PFSK-1 (cell line): ENCODE results near the gene VGLL2.

Experiments
- FOXP2 ChIP-seq: optimal IDR thresholded peaks from 2 replicates; pipeline ENCODE3; 2011; ENCODE audit warnings: borderline replicate concordance, control low read depth, inconsistent platforms; ENCODE audit not compliant: insufficient read depth; ENCODE audit errors: extremely low read length, extremely low read depth
- POLR2AphosphoS5 ChIP-seq: IDR thresholded peaks from 2 replicates; pipeline ENCODE4 v1.6.1; 2012; ENCODE audit warnings: low read depth, mild to moderate bottlenecking, control low read depth, low read length, moderate library complexity
- SIN3A ChIP-seq: IDR thresholded peaks from 2 replicates; pipeline ENCODE4 v1.6.1; 2012; ENCODE audit warnings: mild to moderate bottlenecking, low read length, moderate library complexity, borderline replicate concordance; ENCODE audit not compliant: insufficient read depth
- TAF1 ChIP-seq: IDR thresholded peaks from 2 replicates; pipeline ENCODE4 v1.6.1; 2012; ENCODE audit warnings: low read length, control low read depth, borderline replicate concordance; ENCODE audit not compliant: insufficient read depth
- TF ChIP-seq, protein P1 (sequence below), 2 experiments: IDR thresholded peaks; 2 replicates each; pipeline versions ENCODE4 v1.6.1 to v1.8.0; 2011 to 2012; ENCODE audit warnings: low read depth in 2 of 2, low read length in 2 of 2, control low read depth in 1 of 2, inconsistent platforms in 1 of 2, mild to moderate bottlenecking in 1 of 2, moderate library complexity in 1 of 2; ENCODE audit not compliant: insufficient read depth in 1 of 2

The VGLL2 gene

DNA sequence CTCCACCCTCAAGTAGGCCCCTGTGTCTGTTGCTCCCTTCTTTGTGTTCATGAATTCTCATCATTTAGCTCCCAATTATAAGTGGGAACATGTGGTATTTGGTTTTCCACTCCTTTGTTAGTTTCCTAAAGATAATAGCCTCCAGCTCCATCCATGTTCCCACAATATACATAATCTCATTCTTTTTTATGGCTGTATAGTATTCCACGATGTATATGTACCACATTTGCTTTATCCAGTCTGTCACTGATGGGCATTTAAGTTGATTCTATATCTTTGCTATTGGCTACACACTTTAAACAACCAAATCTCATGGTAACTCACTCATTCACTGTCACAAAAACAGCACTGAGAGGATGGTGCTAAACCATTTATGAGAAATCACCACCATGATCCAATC lies 35.5 kb upstream of the VGLL2 start:
- TF ChIP-seq TAF1 (no peak), POLR2AphosphoS5 (no peak), SIN3A (no peak), FOXP2 (no peak)
- TF ChIP-seq, protein P1, sequence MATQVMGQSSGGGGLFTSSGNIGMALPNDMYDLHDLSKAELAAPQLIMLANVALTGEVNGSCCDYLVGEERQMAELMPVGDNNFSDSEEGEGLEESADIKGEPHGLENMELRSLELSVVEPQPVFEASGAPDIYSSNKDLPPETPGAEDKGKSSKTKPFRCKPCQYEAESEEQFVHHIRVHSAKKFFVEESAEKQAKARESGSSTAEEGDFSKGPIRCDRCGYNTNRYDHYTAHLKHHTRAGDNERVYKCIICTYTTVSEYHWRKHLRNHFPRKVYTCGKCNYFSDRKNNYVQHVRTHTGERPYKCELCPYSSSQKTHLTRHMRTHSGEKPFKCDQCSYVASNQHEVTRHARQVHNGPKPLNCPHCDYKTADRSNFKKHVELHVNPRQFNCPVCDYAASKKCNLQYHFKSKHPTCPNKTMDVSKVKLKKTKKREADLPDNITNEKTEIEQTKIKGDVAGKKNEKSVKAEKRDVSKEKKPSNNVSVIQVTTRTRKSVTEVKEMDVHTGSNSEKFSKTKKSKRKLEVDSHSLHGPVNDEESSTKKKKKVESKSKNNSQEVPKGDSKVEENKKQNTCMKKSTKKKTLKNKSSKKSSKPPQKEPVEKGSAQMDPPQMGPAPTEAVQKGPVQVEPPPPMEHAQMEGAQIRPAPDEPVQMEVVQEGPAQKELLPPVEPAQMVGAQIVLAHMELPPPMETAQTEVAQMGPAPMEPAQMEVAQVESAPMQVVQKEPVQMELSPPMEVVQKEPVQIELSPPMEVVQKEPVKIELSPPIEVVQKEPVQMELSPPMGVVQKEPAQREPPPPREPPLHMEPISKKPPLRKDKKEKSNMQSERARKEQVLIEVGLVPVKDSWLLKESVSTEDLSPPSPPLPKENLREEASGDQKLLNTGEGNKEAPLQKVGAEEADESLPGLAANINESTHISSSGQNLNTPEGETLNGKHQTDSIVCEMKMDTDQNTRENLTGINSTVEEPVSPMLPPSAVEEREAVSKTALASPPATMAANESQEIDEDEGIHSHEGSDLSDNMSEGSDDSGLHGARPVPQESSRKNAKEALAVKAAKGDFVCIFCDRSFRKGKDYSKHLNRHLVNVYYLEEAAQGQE (IDR thresholded peaks at IDR 0.05; ENCODE audit: insufficient read depth in 1 of 2, low read depth in 2 of 2, low read length in 2 of 2) = no peak

DNA sequence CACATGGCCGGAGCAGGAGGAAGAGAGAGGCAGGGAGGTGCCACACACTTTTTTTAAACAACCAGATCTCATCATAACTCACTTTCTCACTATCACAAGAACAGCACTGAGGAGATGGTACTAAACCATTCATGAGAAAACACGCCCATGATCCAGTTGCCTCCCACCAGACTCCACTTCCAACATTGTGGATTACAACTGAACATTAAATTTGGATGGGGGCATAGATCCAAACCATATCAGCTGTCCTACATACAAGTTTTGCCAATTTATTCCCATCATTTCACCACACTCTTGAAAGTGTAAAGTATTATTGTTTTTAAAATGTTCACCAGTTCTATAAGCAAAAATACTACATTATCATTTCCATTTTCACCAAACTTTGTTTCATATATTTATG lies 33.9 kb upstream of the VGLL2 start:
- TF ChIP-seq, protein P1 (IDR thresholded peaks at IDR 0.05; ENCODE audit: insufficient read depth in 1 of 2, low read depth in 2 of 2, low read length in 2 of 2) = no peak

DNA sequence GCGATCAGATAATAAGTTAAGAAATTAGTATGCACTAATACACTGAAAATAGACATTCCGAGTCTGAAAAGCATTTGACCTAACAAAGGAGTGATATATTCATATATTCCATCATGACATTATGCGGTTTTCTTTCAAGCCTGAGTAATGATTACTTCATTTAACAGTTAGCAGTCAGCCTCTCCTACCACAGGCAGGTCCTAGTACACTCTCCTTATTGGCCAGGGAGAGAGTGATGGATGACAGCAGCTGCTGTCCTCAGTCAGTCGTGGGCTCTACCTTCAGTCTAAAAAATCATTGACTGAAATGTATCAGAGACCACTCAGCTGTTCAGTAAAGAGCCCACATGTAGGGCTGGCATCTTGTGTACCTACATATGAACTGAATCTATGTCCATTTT lies 33.2 kb upstream of the VGLL2 start:
- TF ChIP-seq FOXP2 (no peak), POLR2AphosphoS5 (no peak), SIN3A (no peak), TAF1 (no peak)
- TF ChIP-seq, protein P1 (IDR thresholded peaks at IDR 0.05; ENCODE audit: insufficient read depth in 1 of 2, low read depth in 2 of 2, low read length in 2 of 2) = no peak

DNA sequence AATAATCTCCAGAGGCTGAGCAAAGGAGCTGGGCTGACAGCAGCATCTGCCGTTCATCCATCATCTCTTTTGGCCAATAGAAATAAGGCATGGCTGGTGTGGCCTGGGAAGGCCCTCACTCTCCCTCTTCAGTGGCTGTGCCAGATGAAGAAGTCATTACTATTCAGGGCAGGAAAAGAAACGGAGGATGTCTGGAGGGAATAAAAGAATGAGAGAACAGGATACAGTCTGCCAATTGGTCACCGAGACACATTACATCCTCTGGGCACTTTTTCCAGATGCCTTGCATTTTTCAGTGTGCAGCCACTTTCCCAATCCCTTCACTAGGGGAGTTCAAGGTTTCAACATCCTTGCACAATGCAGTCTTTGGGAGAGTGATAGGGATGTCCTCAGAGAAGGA lies 32.2 kb upstream of the VGLL2 start:
- TF ChIP-seq FOXP2 = no peak
- no peak for TF ChIP-seq TAF1
- TF ChIP-seq SIN3A = no peak
- TF ChIP-seq POLR2AphosphoS5 = no peak
- TF ChIP-seq, protein P1 (IDR thresholded peaks at IDR 0.05; ENCODE audit: insufficient read depth in 1 of 2, low read depth in 2 of 2, low read length in 2 of 2) = no peak

DNA sequence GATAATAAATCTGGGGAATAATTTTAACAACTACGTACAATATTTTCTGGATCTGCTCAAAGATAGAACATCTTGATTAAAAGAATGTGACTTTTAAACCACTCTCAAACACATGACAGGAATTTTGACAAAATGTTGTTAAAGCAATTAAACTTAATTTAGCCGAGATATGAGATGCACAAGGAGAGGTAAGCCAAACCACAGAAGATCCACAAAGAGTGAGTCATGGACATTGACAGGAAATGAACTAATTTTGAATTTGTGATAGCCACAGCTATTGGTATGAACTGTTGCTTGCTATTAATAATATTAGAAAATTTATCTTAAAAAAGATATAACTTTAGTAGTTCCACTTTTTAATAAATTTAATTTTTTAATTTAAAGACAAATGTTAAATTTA lies 27.8 kb upstream of the VGLL2 start:
- TF ChIP-seq POLR2AphosphoS5 (no peak), FOXP2 (no peak), TAF1 (no peak), SIN3A (no peak)
- TF ChIP-seq, protein P1 (IDR thresholded peaks at IDR 0.05; ENCODE audit: insufficient read depth in 1 of 2, low read depth in 2 of 2, low read length in 2 of 2) = no peak
